Spleen (tissue), 11 donors: ENCODE measurements around the gene RBM20. TPM values are rescaled to one million over a fixed set of nuclear protein-coding genes. Genes with fewer than 3 reads are reported as not detected.

ENCODE experiments used
- DNase-seq: peaks from one replicate; pipeline ENCODE4 v3.0.0-alpha.2; 2020
- H3K27ac ChIP-seq, 8 donors: fragments of 200-600 bp; sonication (generic) in 7 of 8; 1 replicate in 4 of 8; 2 replicates in 4 of 8; pipeline versions ENCODE4 v1.5.0 to v1.8.0; 2016 to 2021; ENCODE audit warnings: inconsistent platforms in 4 of 8, mild to moderate bottlenecking in 4 of 8, moderate library complexity in 1 of 8
- H3K27me3 ChIP-seq, 7 donors: fragments of 200-600 bp; sonication (generic) in 6 of 7; replicated peaks in 1 of 7; 1 replicate in 4 of 7; 2 replicates in 3 of 7; pipeline versions ENCODE4 v1.5.0 to v1.8.0; 2016 to 2021; ENCODE audit warnings: inconsistent platforms in 3 of 7, mild to moderate bottlenecking in 1 of 7
- H3K36me3 ChIP-seq, 6 donors: fragments of 200-600 bp; sonication (generic) in 5 of 6; 1 replicate in 4 of 6; 2 replicates in 2 of 6; pipeline versions ENCODE4 v1.5.0 to v1.8.0; 2016 to 2021; ENCODE audit warnings: inconsistent platforms in 2 of 6
- H3K4me1 ChIP-seq, 6 donors: fragments of 200-600 bp; sonication (generic) in 5 of 6; 1 replicate in 3 of 6; 2 replicates in 3 of 6; pipeline versions ENCODE4 v1.5.0 to v1.8.0; 2016 to 2021; ENCODE audit warnings: inconsistent platforms in 3 of 6
- H3K4me3 ChIP-seq, 8 donors: fragments of 200-600 bp; sonication (generic) in 7 of 8; 1 replicate in 4 of 8; 2 replicates in 4 of 8; pipeline versions ENCODE4 v1.5.0 to v1.8.0; 2016 to 2021; ENCODE audit warnings: inconsistent platforms in 4 of 8, mild to moderate bottlenecking in 4 of 8, moderate library complexity in 2 of 8
- H3K9me3 ChIP-seq, 8 donors: fragments of 200-600 bp; sonication (generic) in 7 of 8; 1 replicate in 4 of 8; 2 replicates in 4 of 8; pipeline versions ENCODE4 v1.5.0 to v1.8.0; 2016 to 2021; ENCODE audit warnings: inconsistent platforms in 4 of 8
- CTCF ChIP-seq, 11 experiments: fragments of 200-600 bp in 7 of 11; fragments of 450-650 bp in 4 of 11; sonication (generic) in 4 of 11; IDR thresholded peaks in 8 of 11; conservative IDR thresholded peaks in 3 of 11; 1 replicate in 7 of 11; 2 replicates in 4 of 11; pipeline versions ENCODE4 v1.4.0 to v1.8.0; 2016 to 2021; ENCODE audit warnings: antibody characterized with exemption in 11 of 11, inconsistent platforms in 4 of 11, mild to moderate bottlenecking in 1 of 11
- POLR2A ChIP-seq, 3 donors: fragments of 450-650 bp; IDR thresholded peaks; one replicate each; pipeline ENCODE4 v1.5.1; 2017; ENCODE audit warnings: antibody characterized with exemption in 3 of 3, mild to moderate bottlenecking in 1 of 3
- POLR2AphosphoS5 ChIP-seq, 3 donors: sonication (generic); formaldehyde crosslinking; IDR thresholded peaks; one replicate each; pipeline ENCODE4 v1.5.1; 2017; ENCODE audit warnings: antibody characterized with exemption in 3 of 3
- WGBS, 5 donors: extraction: QIAGEN DNeasy Blood & Tissue Kit in 3 of 5; methylation state at CpG; one replicate each; pipeline versions ENCODE4 v1.1.5 to v1.1.7; 2013 to 2018; 5-methylcytosine and 5-hydroxymethylcytosine counted together
- intact Hi-C: fragments of 100-400 bp; cut with DNase I; formaldehyde crosslinking; loops from one replicate; pipeline ENCODE4 v1.15.0; 2023; ENCODE audit warnings: low total_unique reads
- polyA plus RNA-seq, 3 donors: library from polyadenylated mRNA; stranded (reverse); fragments of 200-250 nt; gene quantifications; one replicate each; pipeline ENCODE4 v1.2.1, GENCODE V29; 2013
- total RNA-seq, 7 donors: library from RNA; depleted of rRNA in 3 of 7; stranded (reverse); fragments of >200 nt in 3 of 7; fragmentation: NEBNext Ultra II Directional in 4 of 7; extraction: Animal tissue kit (Norgen Biotek cat#: 25700) in 4 of 7; gene quantifications; one replicate each; pipeline versions ENCODE4 v1.1.0 to v1.2.1, GENCODE V29; 2016 to 2021
- donor health status: healthy with polysubstance abuse.
- donor health status: DM: no; HTN: no; CAD: no; lungs with moderate emphysema.
- donor health status: DM: no; HTN: no; CAD: no.
- donor health status: Bipolar disorder and iron deficiency.
- donor health status: healthy.
- donor health status: DM: no; HTN: no; CAD: no.
- donor health status: DM: yes; HTN: yes; CAD: no.

Gene RBM20
- total and polyA plus RNA-seq, 10 donors = 0.04 to 0.72 (median 0.29) TPM; not detected in 1

- no peaks in the 10 kb centered on the region for H3K9me3 ChIP-seq
- H3K4me3 ChIP-seq = no peak overlapping the region
- H3K27me3 ChIP-seq = peaks cover 0 to 7% (median 0%) of the 10 kb centered on the region in 7 donors
- 17 to 70% (median 50%) methylated on average over 1 of the region's 1 CpG for WGBS, 5 donors
- H3K27ac ChIP-seq = no peak overlapping the region
- intact Hi-C loops = no loop called here
- TF ChIP-seq POLR2A (IDR thresholded peaks at IDR 0.05) = no peak
- TF ChIP-seq CTCF (IDR thresholded peaks at IDR 0.05 in 8 of 11, conservative IDR thresholded peaks at IDR 0.05 in 3 of 11) = no peak
- no peak for TF ChIP-seq POLR2AphosphoS5 (IDR thresholded peaks at IDR 0.05)
- H3K4me1 ChIP-seq = peaks cover 0 to under 1% (median 0%) of the 10 kb centered on the region in 6 donors
- H3K36me3 ChIP-seq = no peaks in the 10 kb centered on the region
- no peak for DNase-seq
Observed at GRCh38 chr10:110778211-110778610, 134.1 kb downstream of the RBM20 start.

- Histone ChIP-seq H3K27ac (no peak overlapping the region), H3K4me1 (peaks cover 0 to 6% (median 0%) of the 10 kb centered on the region in 6 donors), H3K9me3 (no peaks in the 10 kb centered on the region), H3K36me3 (no peaks in the 10 kb centered on the region), H3K27me3 (peaks cover 0 to 7% (median 0%) of the 10 kb centered on the region in 7 donors), H3K4me3 (no peak overlapping the region)
- WGBS, 5 donors = 51 to 76% (median 65%) methylated on average over 3 of the region's 3 CpGs
- intact Hi-C loops = no loop called here
- DNase-seq = no peak
- TF ChIP-seq POLR2AphosphoS5 (IDR thresholded peaks at IDR 0.05) = no peak
- no peak for TF ChIP-seq POLR2A (IDR thresholded peaks at IDR 0.05)
- TF ChIP-seq CTCF (IDR thresholded peaks at IDR 0.05 in 8 of 11, conservative IDR thresholded peaks at IDR 0.05 in 3 of 11) = no peak
Observed at GRCh38 chr10:110779489-110779888, 135.4 kb downstream of the RBM20 start.

GRCh38 chr10:110780704-110781103, 136.6 kb downstream of the RBM20 start:
- H3K4me1 ChIP-seq = peaks cover 0 to 6% (median 0%) of the 10 kb centered on the region in 6 donors

GRCh38 chr10:110781139-110781538, 137.0 kb downstream of the RBM20 start:
- no peaks in the 10 kb centered on the region for H3K36me3 ChIP-seq
- no peak for TF ChIP-seq POLR2AphosphoS5 (IDR thresholded peaks at IDR 0.05)
- TF ChIP-seq POLR2A (IDR thresholded peaks at IDR 0.05) = no peak
- TF ChIP-seq CTCF (IDR thresholded peaks at IDR 0.05 in 8 of 11, conservative IDR thresholded peaks at IDR 0.05 in 3 of 11) = no peak
- peaks cover 0 to 7% (median 0%) of the 10 kb centered on the region in 7 donors for H3K27me3 ChIP-seq
- WGBS, 5 donors = 85 to 95% (median 86%) methylated on average over 5 to 7 of the region's 7 CpGs
- peaks cover 0 to 6% (median 0%) of the 10 kb centered on the region in 6 donors for H3K4me1 ChIP-seq
- no peak overlapping the region for H3K4me3 ChIP-seq
- H3K9me3 ChIP-seq = no peaks in the 10 kb centered on the region
- no peak overlapping the region for H3K27ac ChIP-seq
- no peak for DNase-seq
- intact Hi-C loops = no loop called here

More at GRCh38 chr10:110780704-110781103, 136.6 kb downstream of the RBM20 start:
- peaks cover 0 to 7% (median 0%) of the 10 kb centered on the region in 7 donors for H3K27me3 ChIP-seq
- no peak overlapping the region for H3K27ac ChIP-seq
- TF ChIP-seq CTCF (IDR thresholded peaks at IDR 0.05 in 8 of 11, conservative IDR thresholded peaks at IDR 0.05 in 3 of 11) = no peak
- TF ChIP-seq POLR2AphosphoS5 (IDR thresholded peaks at IDR 0.05) = no peak
- no peaks in the 10 kb centered on the region for H3K36me3 ChIP-seq
- no peaks in the 10 kb centered on the region for H3K9me3 ChIP-seq
- no peak for DNase-seq
- 90 to 99% (median 96%) methylated on average over 8 of the region's 8 CpGs for WGBS, 5 donors
- intact Hi-C loops = no loop called here
- no peak overlapping the region for H3K4me3 ChIP-seq
